GM13976 (cell line): ENCODE measurements around the gene NXPH4.

Experiments
- DNase-seq: peaks from one replicate; pipeline ENCODE4 v3.0.0; 2012; ENCODE audit warnings: low spot score
- in situ Hi-C: fragments of 300-500 bp; cut with MboI; formaldehyde crosslinking; loops from one replicate; pipeline ENCODE4 v1.12.0; 2022; ENCODE audit warnings: low sequenced_read_pairs, mixed read lengths, inconsistent platforms; ENCODE audit not compliant: unreplicated experiment
- TF ChIP-seq, protein P1 (sequence below): IDR thresholded peaks from 2 replicates; pipeline ENCODE4 v1.5.1; 2012; ENCODE audit warnings: borderline replicate concordance, mild to moderate bottlenecking; ENCODE audit not compliant: insufficient read depth; ENCODE audit errors: extremely low read depth, missing control alignments, control extremely low read depth

The NXPH4 gene

DNA sequence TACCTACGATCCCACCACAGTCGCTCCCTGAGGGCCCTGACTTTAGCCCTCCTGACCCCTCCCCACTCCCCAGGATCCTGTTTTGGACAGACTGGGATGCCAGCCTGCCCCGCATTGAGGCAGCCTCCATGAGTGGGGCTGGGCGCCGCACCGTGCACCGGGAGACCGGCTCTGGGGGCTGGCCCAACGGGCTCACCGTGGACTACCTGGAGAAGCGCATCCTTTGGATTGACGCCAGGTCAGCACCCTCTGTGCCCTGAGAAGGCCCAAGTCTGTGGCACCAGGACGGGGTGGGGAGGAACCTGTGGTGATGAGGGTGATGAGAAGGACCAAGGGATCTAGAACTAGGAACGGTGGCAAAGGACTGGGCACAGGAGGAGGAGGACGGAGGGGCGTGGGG lies 39.2 kb upstream of the NXPH4 start:
- TF ChIP-seq, protein P1, sequence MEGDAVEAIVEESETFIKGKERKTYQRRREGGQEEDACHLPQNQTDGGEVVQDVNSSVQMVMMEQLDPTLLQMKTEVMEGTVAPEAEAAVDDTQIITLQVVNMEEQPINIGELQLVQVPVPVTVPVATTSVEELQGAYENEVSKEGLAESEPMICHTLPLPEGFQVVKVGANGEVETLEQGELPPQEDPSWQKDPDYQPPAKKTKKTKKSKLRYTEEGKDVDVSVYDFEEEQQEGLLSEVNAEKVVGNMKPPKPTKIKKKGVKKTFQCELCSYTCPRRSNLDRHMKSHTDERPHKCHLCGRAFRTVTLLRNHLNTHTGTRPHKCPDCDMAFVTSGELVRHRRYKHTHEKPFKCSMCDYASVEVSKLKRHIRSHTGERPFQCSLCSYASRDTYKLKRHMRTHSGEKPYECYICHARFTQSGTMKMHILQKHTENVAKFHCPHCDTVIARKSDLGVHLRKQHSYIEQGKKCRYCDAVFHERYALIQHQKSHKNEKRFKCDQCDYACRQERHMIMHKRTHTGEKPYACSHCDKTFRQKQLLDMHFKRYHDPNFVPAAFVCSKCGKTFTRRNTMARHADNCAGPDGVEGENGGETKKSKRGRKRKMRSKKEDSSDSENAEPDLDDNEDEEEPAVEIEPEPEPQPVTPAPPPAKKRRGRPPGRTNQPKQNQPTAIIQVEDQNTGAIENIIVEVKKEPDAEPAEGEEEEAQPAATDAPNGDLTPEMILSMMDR, result no peak
- no peak for DNase-seq
- in situ Hi-C loops, result loop anchor here (5.0 kb wide), 1 partner anchor 55 kb away; no protein-coding TSS in a partner anchor

DNA sequence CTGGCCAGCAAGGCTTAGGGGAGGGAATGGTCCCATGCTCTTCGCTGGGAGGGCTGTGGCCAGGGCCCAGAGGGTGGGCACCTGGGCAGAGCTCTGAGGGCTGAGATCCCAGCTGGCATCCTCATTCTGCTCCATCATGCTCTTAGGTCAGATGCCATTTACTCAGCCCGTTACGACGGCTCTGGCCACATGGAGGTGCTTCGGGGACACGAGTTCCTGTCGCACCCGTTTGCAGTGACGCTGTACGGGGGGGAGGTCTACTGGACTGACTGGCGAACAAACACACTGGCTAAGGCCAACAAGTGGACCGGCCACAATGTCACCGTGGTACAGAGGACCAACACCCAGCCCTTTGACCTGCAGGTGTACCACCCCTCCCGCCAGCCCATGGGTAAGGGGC lies 38.4 kb upstream of the NXPH4 start:
- in situ Hi-C loops, result loop anchor here (5.0 kb wide), 1 partner anchor 56 kb away; no protein-coding TSS in a partner anchor

DNA sequence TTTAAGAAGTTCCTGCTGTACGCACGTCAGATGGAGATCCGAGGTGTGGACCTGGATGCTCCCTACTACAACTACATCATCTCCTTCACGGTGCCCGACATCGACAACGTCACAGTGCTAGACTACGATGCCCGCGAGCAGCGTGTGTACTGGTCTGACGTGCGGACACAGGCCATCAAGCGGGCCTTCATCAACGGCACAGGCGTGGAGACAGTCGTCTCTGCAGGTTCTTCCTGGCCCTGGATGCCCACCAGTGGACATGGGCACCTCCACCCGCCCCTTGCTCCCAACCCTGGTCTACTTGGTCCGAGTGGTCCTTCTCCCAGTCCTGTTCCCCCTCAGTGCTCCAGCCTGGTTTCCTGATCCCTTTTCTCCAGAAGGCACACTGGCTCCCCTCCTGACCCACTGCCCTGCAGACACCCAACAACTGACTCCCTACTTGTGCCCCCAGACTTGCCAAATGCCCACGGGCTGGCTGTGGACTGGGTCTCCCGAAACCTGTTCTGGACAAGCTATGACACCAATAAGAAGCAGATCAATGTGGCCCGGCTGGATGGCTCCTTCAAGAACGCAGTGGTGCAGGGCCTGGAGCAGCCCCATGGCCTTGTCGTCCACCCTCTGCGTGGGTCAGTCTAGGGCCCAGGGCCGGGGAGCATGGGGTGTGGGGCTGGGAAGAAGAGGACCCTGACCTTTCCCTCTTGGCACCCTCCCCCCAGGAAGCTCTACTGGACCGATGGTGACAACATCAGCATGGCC lies 37.1 kb upstream of the NXPH4 start:
- TF ChIP-seq, protein P1, result no peak
- in situ Hi-C loops, result loop anchor here (5.0 kb wide), 1 partner anchor 57 kb away; no protein-coding TSS in a partner anchor
- DNase-seq, result no peak

More for the DNA sequence above, 38.4 kb upstream of the NXPH4 start:
- TF ChIP-seq, protein P1, result no peak
- DNase-seq, result no peak

DNA sequence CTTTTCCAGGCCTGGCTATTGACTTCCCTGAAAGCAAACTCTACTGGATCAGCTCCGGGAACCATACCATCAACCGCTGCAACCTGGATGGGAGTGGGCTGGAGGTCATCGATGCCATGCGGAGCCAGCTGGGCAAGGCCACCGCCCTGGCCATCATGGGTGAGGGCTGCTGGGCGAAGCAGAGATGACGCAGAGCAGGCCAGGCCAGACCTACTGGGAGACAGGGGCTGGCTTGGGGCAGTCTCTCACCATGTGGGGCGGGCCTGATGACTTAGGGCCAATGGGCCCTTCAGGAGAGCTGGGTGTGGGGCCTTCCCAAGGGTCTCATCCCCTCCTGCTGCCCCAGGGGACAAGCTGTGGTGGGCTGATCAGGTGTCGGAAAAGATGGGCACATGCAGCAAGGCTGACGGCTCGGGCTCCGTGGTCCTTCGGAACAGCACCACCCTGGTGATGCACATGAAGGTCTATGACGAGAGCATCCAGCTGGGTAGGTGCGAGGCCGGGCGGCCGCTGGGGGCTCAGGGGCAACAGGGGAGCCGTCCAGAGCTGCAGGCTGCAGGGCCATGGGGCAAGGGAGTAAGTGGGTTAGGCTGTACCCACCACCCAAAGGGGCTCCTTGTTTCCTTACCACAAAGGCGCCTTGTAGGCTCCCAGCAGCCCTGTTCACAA lies 36.1 kb upstream of the NXPH4 start:
- DNase-seq, result no peak
- in situ Hi-C loops, result no loop called here
- TF ChIP-seq, protein P1, result no peak

DNA sequence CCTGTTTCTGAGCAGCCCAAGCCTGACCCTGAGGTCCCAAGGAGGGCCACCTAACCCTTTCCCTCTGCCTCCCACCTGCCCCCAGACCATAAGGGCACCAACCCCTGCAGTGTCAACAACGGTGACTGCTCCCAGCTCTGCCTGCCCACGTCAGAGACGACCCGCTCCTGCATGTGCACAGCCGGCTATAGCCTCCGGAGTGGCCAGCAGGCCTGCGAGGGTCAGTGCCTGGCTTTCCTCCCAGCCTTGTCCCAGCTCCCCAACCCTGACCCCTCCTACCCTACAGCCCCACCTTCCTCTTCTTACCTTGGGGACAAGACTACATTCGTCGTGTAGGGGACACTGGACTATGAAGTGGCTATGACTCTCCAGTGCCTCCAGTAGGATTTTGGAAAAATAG lies 35.5 kb upstream of the NXPH4 start:
- in situ Hi-C loops, result no loop called here
- TF ChIP-seq, protein P1, result no peak
- no peak for DNase-seq

DNA sequence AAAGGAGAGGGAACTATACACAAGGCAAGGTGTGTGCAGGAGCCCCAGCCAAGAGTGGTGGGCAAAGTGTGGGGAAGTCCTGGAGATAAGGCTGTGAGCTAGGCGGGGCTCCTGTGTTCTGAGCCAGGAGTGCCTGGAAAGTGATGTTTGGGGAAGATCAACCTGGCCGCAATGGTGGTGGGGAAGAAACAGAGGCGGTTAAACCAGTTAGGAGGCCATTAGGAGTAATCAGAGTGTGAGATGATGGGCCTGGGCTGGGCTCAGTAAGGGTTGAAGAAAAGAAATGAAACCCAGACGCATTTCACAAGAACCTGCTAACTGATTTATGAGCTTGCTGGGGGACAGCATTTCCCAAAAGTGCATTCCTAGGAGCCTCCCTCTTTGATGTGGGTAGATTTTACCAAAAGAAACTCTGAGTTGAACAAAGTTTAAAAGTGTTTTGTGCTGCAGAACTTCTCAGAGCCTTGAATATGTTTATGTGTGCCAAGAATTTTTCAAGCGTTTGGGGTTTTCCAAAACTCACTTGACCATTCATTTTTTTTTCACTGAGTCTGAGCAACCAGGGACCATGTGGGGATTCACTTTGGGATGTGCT lies 34.9 kb upstream of the NXPH4 start:
- in situ Hi-C loops, result no loop called here
- no peak for DNase-seq
- TF ChIP-seq, protein P1, result no peak
